WTC11 (cell line): ENCODE data around the gene DERL2. TPM values are rescaled to one million over a fixed set of nuclear protein-coding genes. Genes with fewer than 3 reads are reported as not detected.
A peak's percentile ranks its signal among the peaks of the same experiment; 100 is the strongest.
"Not testable (repeated sequence)": the region's sequence is repeated elsewhere in the genome, so short reads cannot be mapped to it uniquely, and the experiment has no call there.

Experiments used
- ATAC-seq: fragments of 200-7000 bp; cut with Tn5 transposase; 2 replicates; pipeline ENCODE4 v1.10.0; 2021; ENCODE audit warnings: mild to moderate bottlenecking, moderate library complexity
- CTCF ChIA-PET: fragments of 300-600 bp; sonication (Branson Sonifier 250); formaldehyde crosslinking; loops from one replicate; lab custom pipeline; 2021; ENCODE audit warnings: antibody characterized with exemption; lab: Charles Lee
- POLR2A ChIA-PET: fragments of 350-600 bp; sonication (Branson Sonifier 250); formaldehyde crosslinking; loops from one replicate; lab custom pipeline; 2021; ENCODE audit warnings: antibody characterized with exemption; lab: Charles Lee
- DNase-seq: peaks from one replicate; pipeline ENCODE4 v3.0.0; 2021; ENCODE audit warnings: low spot score
- H3K27ac Mint-ChIP-seq: 2 replicates; pipeline ENCODE4 v1.8.0; 2021; ENCODE audit warnings: mixed read lengths
- H3K27me3 Mint-ChIP-seq: 2 replicates; pipeline ENCODE4 v1.8.0; 2021; ENCODE audit warnings: low read depth, mild to moderate bottlenecking, moderate library complexity, mixed read lengths
- H3K36me3 Mint-ChIP-seq: 2 replicates; pipeline ENCODE4 v1.8.0; 2021; ENCODE audit warnings: mixed read lengths
- H3K4me1 Mint-ChIP-seq: 2 replicates; pipeline ENCODE4 v1.8.0; 2022; ENCODE audit warnings: mixed read lengths
- H3K4me3 Mint-ChIP-seq: 2 replicates; pipeline ENCODE4 v1.8.0; 2021; ENCODE audit warnings: mild to moderate bottlenecking, moderate library complexity, mixed read lengths
- H3K9me3 Mint-ChIP-seq: 2 replicates; pipeline ENCODE4 v1.8.0; 2021; ENCODE audit warnings: mixed read lengths
- CBFB ChIP-seq: sonication (generic); formaldehyde crosslinking; IDR thresholded peaks from 2 replicates; pipeline ENCODE4 v1.8.1; 2022; ENCODE audit warnings: mild to moderate bottlenecking, low read depth, missing genetic modification reagents
- CREB1 ChIP-seq: sonication (generic); formaldehyde crosslinking; IDR thresholded peaks from 2 replicates; pipeline ENCODE4 v1.8.0; 2023; ENCODE audit warnings: mild to moderate bottlenecking, missing genetic modification reagents
- FOXJ3 ChIP-seq: sonication (generic); formaldehyde crosslinking; IDR thresholded peaks from 2 replicates; pipeline ENCODE4 v1.9.0; 2021; ENCODE audit warnings: missing genetic modification reagents, mild to moderate bottlenecking, borderline replicate concordance
- JUN ChIP-seq: sonication (generic); formaldehyde crosslinking; IDR thresholded peaks from 2 replicates; pipeline ENCODE4 v1.8.0; 2023; ENCODE audit warnings: mild to moderate bottlenecking, missing genetic modification reagents
- NFATC4 ChIP-seq: fragments of 250-450 bp; sonication (Bioruptor Pico); IDR thresholded peaks from 2 replicates; pipeline ENCODE4 v1.9.0; 2021; ENCODE audit warnings: mild to moderate bottlenecking
- SMAD3 ChIP-seq: sonication (generic); formaldehyde crosslinking; IDR thresholded peaks from 2 replicates; pipeline ENCODE4 v1.8.0; 2022; ENCODE audit warnings: missing genetic modification reagents, mild to moderate bottlenecking, borderline replicate concordance
- TCF7 ChIP-seq: sonication (generic); formaldehyde crosslinking; IDR thresholded peaks from 2 replicates; pipeline ENCODE4 v1.8.0; 2022; ENCODE audit warnings: mild to moderate bottlenecking, low read depth, missing genetic modification reagents, moderate library complexity
- TEAD1 ChIP-seq: sonication (generic); formaldehyde crosslinking; IDR thresholded peaks from 2 replicates; pipeline ENCODE4 v1.8.0; 2022; ENCODE audit warnings: mild to moderate bottlenecking, missing genetic modification reagents
- ZNF416 ChIP-seq: fragments of 250-450 bp; sonication (Bioruptor Pico); IDR thresholded peaks from 2 replicates; pipeline ENCODE4 v1.9.0; 2021; ENCODE audit warnings: mild to moderate bottlenecking, inconsistent platforms
- total RNA-seq: library from RNA; stranded (reverse); gene quantifications from 3 replicates; pipeline ENCODE4 v1.2.3, GENCODE V29; 2021
- TF ChIP-seq, protein P1 (sequence below): sonication (generic); formaldehyde crosslinking; IDR thresholded peaks from 2 replicates; pipeline ENCODE4 v1.8.1; 2022; ENCODE audit warnings: mild to moderate bottlenecking, missing genetic modification reagents, moderate library complexity, borderline replicate concordance
- TF ChIP-seq, protein P2 (sequence below): sonication (generic); formaldehyde crosslinking; IDR thresholded peaks from 2 replicates; pipeline ENCODE4 v1.8.0; 2023; ENCODE audit warnings: missing genetic modification reagents, mild to moderate bottlenecking, borderline replicate concordance
- TF ChIP-seq, protein P3 (sequence below): sonication (generic); formaldehyde crosslinking; IDR thresholded peaks from 2 replicates; pipeline ENCODE4 v1.8.1; 2022; ENCODE audit warnings: low read depth, mild to moderate bottlenecking, moderate library complexity, missing genetic modification reagents, borderline replicate concordance
- TF ChIP-seq, protein P4 (sequence below): sonication (generic); formaldehyde crosslinking; conservative IDR thresholded peaks from 2 replicates; pipeline ENCODE4 v1.8.1; 2023; ENCODE audit warnings: mild to moderate bottlenecking, low read depth, missing genetic modification reagents, moderate library complexity
- TF ChIP-seq, protein P5 (sequence below): fragments of 250-450 bp; sonication (Bioruptor Pico); conservative IDR thresholded peaks from 2 replicates; pipeline ENCODE4 v1.9.0; 2021; ENCODE audit warnings: mild to moderate bottlenecking

DERL2 gene
- total RNA-seq, 1 experiment from 2014 or later: 47.1 TPM

DNA sequence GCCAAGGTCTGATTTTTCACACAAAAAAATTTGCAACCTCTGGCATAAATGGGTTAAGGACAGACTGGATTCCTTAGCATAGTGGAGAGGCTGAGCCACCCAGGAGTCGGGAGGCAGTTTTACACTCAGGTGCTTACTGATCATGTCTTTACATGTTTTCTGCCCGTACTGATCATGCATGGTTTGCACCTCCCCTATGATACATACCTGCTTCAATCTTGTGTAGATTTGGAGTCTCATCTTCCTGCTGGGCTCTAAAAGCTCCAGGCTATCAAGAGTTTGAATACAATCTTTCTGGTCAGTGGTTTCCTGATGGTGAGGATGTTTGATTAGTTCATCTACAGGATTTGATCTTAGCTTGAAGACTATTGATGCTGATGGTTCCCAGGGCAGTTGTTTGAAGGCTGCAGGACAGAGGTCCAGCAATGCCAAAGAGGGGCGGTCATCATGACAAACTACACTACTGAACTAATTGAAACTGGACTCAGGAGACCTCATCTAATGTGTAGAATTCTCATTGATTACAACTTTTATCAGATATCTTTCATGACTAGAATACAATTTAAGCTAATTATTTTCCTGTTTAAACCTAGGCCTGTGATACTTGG lies 53.9 kb downstream of the DERL2 start:
- Mint-ChIP-seq H3K36me3 (peaks cover 87% of the 10 kb centered on the region), H3K9me3 (no peaks in the 10 kb centered on the region), H3K4me3 (no peak overlapping the region), H3K27me3 (no peaks in the 10 kb centered on the region), H3K27ac (peak overlapping the region; percentile 96), H3K4me1 (peaks cover 3% of the 10 kb centered on the region; the same call in 1 of the 2 replicates)
- ChIA-PET POLR2A (interaction anchor here (1.1 kb wide), 1 partner anchor 13 kb away, joined by 3 read pairs; the partner anchor contains the start of genes NUP88 and RPAIN), CTCF (no interaction called here)
- no peak for ATAC-seq
- no peak for TF ChIP-seq ZNF416 (CRISPR knock-in tag)
- TF ChIP-seq FOXJ3: no peak
- no peak for TF ChIP-seq TEAD1 (CRISPR knock-in tag)
- TF ChIP-seq SMAD3: no peak
- no peak for TF ChIP-seq TCF7 (CRISPR knock-in tag)
- no peak for TF ChIP-seq JUN (CRISPR knock-in tag)
- TF ChIP-seq, protein P1, sequence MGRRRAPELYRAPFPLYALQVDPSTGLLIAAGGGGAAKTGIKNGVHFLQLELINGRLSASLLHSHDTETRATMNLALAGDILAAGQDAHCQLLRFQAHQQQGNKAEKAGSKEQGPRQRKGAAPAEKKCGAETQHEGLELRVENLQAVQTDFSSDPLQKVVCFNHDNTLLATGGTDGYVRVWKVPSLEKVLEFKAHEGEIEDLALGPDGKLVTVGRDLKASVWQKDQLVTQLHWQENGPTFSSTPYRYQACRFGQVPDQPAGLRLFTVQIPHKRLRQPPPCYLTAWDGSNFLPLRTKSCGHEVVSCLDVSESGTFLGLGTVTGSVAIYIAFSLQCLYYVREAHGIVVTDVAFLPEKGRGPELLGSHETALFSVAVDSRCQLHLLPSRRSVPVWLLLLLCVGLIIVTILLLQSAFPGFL (CRISPR knock-in tag): no peak
- no peak for TF ChIP-seq CREB1
- TF ChIP-seq, protein P2, sequence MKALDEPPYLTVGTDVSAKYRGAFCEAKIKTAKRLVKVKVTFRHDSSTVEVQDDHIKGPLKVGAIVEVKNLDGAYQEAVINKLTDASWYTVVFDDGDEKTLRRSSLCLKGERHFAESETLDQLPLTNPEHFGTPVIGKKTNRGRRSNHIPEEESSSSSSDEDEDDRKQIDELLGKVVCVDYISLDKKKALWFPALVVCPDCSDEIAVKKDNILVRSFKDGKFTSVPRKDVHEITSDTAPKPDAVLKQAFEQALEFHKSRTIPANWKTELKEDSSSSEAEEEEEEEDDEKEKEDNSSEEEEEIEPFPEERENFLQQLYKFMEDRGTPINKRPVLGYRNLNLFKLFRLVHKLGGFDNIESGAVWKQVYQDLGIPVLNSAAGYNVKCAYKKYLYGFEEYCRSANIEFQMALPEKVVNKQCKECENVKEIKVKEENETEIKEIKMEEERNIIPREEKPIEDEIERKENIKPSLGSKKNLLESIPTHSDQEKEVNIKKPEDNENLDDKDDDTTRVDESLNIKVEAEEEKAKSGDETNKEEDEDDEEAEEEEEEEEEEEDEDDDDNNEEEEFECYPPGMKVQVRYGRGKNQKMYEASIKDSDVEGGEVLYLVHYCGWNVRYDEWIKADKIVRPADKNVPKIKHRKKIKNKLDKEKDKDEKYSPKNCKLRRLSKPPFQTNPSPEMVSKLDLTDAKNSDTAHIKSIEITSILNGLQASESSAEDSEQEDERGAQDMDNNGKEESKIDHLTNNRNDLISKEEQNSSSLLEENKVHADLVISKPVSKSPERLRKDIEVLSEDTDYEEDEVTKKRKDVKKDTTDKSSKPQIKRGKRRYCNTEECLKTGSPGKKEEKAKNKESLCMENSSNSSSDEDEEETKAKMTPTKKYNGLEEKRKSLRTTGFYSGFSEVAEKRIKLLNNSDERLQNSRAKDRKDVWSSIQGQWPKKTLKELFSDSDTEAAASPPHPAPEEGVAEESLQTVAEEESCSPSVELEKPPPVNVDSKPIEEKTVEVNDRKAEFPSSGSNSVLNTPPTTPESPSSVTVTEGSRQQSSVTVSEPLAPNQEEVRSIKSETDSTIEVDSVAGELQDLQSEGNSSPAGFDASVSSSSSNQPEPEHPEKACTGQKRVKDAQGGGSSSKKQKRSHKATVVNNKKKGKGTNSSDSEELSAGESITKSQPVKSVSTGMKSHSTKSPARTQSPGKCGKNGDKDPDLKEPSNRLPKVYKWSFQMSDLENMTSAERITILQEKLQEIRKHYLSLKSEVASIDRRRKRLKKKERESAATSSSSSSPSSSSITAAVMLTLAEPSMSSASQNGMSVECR (CRISPR knock-in tag): no peak
- TF ChIP-seq, protein P3, sequence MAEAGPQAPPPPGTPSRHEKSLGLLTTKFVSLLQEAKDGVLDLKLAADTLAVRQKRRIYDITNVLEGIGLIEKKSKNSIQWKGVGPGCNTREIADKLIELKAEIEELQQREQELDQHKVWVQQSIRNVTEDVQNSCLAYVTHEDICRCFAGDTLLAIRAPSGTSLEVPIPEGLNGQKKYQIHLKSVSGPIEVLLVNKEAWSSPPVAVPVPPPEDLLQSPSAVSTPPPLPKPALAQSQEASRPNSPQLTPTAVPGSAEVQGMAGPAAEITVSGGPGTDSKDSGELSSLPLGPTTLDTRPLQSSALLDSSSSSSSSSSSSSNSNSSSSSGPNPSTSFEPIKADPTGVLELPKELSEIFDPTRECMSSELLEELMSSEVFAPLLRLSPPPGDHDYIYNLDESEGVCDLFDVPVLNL (CRISPR knock-in tag): no peak
- TF ChIP-seq, protein P4, sequence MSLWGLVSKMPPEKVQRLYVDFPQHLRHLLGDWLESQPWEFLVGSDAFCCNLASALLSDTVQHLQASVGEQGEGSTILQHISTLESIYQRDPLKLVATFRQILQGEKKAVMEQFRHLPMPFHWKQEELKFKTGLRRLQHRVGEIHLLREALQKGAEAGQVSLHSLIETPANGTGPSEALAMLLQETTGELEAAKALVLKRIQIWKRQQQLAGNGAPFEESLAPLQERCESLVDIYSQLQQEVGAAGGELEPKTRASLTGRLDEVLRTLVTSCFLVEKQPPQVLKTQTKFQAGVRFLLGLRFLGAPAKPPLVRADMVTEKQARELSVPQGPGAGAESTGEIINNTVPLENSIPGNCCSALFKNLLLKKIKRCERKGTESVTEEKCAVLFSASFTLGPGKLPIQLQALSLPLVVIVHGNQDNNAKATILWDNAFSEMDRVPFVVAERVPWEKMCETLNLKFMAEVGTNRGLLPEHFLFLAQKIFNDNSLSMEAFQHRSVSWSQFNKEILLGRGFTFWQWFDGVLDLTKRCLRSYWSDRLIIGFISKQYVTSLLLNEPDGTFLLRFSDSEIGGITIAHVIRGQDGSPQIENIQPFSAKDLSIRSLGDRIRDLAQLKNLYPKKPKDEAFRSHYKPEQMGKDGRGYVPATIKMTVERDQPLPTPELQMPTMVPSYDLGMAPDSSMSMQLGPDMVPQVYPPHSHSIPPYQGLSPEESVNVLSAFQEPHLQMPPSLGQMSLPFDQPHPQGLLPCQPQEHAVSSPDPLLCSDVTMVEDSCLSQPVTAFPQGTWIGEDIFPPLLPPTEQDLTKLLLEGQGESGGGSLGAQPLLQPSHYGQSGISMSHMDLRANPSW: no peak
- TF ChIP-seq CBFB (CRISPR knock-in tag): no peak
- peak; percentile 47; the same call in 1 of the 2 replicates for TF ChIP-seq NFATC4 (CRISPR knock-in tag)
- TF ChIP-seq, protein P5, sequence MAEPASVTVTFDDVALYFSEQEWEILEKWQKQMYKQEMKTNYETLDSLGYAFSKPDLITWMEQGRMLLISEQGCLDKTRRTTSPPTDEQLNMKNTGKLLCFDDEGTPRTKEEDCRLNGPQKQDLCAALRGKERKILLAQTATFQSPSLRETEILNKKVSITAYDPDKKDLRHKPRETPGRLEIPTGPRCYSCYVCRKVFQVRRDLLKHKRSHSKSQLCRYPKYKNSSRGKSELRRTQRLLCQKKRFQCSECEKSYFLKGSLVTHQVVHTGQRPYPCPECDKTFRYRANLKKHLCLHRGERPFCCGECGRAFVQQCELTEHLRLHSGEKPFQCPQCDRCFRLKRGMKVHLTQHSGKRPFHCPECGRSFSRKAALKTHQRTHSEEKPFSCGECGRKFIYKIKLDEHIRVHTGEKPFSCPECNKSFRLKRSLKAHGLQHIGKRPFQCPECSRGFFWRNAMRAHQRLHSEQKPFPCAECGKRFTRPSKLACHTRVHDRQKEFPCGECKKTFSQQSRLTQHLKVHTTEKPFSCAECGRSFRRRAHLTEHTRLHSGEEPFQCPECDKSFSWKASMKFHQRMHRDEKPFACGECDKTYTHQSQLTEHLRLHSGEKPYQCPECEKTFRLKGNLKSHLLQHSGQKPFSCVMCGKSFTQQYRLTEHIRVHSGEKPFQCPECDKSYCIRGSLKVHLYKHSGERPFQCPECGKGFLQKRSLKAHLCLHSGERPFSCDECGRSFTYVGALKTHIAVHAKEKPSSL (CRISPR knock-in tag): 0 out of 2 replicates have a peak, but pooled peaks have one; percentile 20
- no peak for DNase-seq

DNA sequence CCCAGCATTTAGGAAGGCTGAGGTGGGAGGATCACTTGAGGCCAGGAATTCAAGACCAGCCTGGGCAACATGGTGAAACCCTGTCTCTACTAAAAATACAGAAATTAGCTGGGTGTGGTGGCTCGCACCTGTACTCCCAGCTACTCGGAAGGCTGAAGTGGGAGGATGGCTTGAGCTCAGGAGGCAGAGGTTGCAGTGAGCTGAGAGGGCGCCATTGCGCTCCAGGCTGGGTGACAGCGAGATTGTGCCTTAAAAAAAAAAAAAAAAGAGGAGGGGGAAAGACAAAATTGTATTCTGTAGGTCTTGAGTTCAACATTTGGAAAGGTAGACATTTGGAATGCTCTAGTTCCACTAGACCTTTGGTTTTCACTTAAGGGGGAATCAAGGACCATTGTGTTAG lies 54.7 kb downstream of the DERL2 start:
- H3K27ac Mint-ChIP-seq: peak overlapping the region; percentile 96; the same call in 1 of the 2 replicates
- H3K4me1 Mint-ChIP-seq, H3K4me3 Mint-ChIP-seq, H3K9me3 Mint-ChIP-seq, H3K27me3 Mint-ChIP-seq: not testable (repeated sequence)
- H3K36me3 Mint-ChIP-seq: peaks cover 82% of the 10 kb centered on the region
- POLR2A ChIA-PET: interaction anchor here (0.6 to 1.1 kb wide), 3 partner anchors 12 to 1923 kb away, joined by 3 to 8 read pairs (median 5); partner anchors contain the start of genes NUP88, PIMREG and RPAIN
- ATAC-seq (peak; percentile 77), DNase-seq (peak; percentile 42)
- CTCF ChIA-PET: interaction anchor here (0.6 to 4.2 kb wide), 6 partner anchors 8 to 134 kb away, joined by 3 to 31 read pairs (median 4); partner anchors contain the start of genes C1QBP, NUP88 and RPAIN
